IPS-11a (cell line): ENCODE data around the gene TEDC2.
"Not testable (repeated sequence)": the region's sequence is repeated elsewhere in the genome, so short reads cannot be mapped to it uniquely, and the experiment has no call there.

Source experiments
- H3K4me3 ChIP-seq: one replicate; pipeline ENCODE4 v1.5.1; 2013; ENCODE audit warnings: low read depth, low read length, control low read depth

The TEDC2 gene

DNA sequence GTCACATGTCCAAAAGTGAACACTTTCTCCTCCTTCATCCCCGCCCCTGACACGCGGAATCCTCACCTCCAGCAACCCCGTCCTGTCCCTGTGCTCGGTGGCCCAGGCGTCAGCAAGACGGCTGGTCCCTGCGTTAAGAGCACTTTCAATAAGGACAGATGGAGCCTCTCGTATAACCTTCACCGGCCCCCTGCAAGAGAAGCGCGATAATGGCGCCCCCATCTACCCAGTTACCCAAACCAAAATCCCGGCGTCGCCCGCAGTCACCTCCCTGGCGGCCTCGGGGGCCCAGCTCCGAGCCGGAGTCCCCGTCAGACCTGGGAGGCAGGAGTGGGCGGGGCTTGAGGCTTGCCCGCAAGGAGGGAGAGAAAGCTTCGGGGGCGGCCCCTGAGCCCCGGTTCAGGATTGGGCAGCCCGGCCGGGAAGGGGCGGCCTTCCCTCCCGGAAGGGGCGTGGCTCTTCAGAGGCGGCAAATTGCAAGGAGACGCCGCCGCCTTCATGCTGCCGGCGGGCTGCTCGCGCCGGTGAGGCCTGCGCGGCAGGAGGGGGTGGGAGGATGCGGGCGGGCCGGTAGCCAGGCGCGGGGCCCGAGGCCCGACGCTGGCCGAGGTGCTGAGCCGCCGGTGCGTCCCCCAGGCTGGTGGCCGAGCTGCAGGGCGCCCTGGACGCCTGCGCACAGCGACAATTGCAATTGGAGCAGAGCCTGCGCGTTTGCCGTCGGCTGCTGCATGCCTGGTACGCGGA is at the start of gene TEDC2:
Gene TEDC2 (plus strand): TSS at position 463 of the 744 bp plus-strand sequence. CDS start 36 bp downstream, at position 499.
- H3K4me3 ChIP-seq, result peak within 1 kb of the TSS; percentile 57

DNA sequence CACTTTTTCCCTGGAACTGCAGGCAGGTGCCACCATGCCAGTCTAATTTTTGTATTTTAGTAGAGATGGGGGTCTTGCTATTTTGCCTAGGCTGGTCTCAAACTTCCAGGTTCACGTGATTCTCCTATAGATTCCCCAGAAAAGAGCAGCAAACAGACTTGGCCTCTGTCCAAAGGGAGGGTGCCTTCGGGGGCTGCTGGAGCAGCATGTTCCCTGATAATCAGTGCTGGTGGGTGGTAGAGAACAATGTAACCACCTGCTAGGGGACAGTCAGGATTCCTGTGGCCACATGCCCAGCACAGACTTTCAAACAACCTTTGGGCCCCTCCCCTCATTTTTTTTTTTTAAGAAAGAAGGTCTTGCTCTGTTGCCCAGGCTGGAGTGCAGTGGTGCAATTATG is 44.8 kb upstream of the TEDC2 start:
- no peak overlapping the region for H3K4me3 ChIP-seq

GRCh38 chr16:2420035-2420434 is 39.9 kb upstream of the TEDC2 start:
- no peak overlapping the region for H3K4me3 ChIP-seq

DNA sequence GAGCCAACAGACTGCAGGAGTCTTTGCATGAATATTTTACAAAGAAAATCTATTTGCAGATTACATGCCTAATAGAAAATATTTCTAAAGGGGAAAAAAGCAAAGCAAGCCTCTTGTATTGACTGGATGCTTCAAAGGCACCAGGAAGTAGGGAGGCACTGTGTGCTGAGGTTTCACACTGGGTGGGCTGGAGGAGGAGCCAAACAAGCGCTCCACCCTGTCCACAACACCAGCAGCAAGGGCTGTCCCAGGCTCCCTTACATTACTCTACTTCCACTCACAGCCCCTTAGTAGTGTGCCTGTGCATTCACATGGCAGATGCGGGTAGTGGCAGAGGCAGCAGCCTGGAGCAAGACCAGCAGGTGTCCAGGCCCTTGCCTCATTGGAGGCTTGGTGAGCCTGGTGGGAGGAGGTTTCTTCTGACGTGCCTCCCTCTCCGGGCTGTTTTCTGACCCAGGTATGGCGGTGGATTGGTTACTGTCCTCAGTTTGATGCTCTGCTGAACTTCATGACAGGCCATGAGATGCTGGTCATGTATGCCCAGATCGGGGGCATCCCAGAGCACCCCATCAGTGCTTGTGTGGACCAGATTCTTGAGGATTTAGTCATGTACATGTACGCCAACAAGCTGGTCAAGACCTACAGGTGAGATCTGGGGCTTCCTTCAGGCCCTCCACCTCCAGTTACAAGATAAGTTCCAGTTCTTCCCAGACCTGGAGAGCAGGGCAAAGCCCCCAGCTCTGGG is 37.6 kb upstream of the TEDC2 start:
- H3K4me3 ChIP-seq, result no peak overlapping the region

GRCh38 chr16:2424061-2425007 is 35.6 kb upstream of the TEDC2 start:
- H3K4me3 ChIP-seq, result no peak overlapping the region

- no peak overlapping the region for H3K4me3 ChIP-seq
Measured at GRCh38 chr16:2425008-2425518, 34.8 kb upstream of the TEDC2 start.

DNA sequence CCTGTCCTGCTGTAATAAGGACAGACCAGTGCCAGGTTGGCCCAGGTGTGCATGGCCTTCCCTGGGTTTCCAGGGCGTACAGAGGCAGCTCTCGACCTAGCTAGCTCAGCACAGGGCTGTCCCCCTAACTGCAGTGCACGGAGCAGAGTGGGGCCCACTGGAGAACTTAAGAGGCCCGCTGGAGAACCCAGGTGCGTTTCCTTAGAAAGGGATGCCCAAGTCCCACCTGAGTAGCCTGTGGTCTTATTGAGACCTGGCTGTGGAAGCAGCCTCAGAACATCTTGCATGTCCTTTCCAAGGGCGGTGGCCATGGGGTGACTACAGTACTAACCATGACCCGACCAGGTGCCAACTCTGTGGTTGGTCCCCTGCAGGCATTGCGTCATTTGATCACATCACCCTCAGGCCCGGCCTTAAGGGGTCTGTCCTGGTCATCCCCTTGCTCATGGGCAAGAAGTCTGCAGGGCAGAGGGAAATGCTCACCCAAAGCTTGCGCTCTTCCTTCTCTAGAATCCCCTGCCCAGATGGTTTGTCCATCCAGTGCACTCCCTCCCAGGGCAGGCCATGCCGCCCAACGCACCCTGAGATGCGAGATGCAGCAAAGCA is 34.0 kb upstream of the TEDC2 start:
- no peak overlapping the region for H3K4me3 ChIP-seq

GRCh38 chr16:2426941-2427361 is 33.0 kb upstream of the TEDC2 start:
- H3K4me3 ChIP-seq, result no peak overlapping the region

DNA sequence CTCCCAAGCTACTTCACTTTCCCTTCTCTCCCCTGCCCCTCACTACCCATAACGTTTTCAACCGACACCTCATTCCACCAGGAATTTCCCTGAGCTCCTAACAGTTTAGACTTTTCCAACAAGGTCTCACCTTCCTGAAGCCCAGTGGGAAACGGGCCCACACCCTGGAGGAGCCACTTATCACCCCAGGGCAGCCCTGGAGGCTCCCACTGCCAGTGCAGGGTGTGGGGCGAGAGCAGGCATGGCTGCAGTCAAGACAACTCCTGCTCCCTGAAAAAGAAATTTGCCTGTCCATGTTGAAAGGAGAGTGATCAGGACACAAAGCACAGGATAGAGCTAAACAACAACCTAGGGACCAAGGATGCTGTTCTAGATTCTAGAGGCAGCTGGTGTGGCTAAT is 32.4 kb upstream of the TEDC2 start:
- no peak overlapping the region for H3K4me3 ChIP-seq

DNA sequence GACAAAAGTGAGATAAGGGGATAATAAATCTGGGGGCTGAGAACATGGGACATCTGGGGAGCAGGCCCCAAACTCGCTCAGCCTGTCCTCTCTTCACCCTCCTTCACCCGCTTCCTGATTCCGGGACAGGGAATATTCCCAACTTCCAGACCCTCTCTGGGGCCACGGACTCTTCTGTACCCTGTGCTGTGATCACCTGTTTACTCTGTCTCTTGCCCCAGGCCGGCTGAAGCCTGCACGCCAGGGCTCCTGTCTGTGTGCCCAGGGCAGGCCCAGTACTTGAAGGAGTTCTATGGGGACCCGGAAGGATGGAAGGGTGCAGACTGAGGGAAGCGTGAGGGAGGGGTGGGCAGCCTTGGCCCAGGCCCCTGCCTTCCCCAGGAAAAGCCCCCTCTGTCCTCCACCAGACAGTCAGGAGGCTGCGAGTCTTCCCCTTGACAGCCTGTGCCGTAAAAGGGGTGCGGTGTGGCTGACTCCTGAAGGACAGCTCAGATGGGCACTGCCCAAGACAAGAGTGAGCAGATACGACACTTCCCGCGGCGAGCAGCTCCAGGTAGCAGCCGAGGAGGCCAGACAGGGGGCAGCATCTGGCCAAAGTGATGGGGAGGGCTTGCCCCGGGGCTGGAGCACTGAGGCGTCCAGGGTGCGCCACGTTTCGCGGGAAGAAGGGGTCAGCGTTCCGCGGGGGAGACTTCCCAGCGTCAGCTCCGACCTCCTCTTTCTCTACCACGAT is 31.7 kb upstream of the TEDC2 start:
- H3K4me3 ChIP-seq, result peak overlapping the region; percentile 57

- H3K4me3 ChIP-seq, result peak overlapping the region; percentile 57
Measured at GRCh38 chr16:2428784-2429033, 31.2 kb upstream of the TEDC2 start.

- H3K4me3 ChIP-seq, result peak within 1 kb of the TSS; percentile 82
Measured at GRCh38 chr16:2429034-2429770, 30.7 kb upstream of the TEDC2 start, which contains the start of gene CCNF. TSS of gene CCNF (plus strand) at chr16:2429447. CDS start at chr16:2429482, 35 bp downstream.

DNA sequence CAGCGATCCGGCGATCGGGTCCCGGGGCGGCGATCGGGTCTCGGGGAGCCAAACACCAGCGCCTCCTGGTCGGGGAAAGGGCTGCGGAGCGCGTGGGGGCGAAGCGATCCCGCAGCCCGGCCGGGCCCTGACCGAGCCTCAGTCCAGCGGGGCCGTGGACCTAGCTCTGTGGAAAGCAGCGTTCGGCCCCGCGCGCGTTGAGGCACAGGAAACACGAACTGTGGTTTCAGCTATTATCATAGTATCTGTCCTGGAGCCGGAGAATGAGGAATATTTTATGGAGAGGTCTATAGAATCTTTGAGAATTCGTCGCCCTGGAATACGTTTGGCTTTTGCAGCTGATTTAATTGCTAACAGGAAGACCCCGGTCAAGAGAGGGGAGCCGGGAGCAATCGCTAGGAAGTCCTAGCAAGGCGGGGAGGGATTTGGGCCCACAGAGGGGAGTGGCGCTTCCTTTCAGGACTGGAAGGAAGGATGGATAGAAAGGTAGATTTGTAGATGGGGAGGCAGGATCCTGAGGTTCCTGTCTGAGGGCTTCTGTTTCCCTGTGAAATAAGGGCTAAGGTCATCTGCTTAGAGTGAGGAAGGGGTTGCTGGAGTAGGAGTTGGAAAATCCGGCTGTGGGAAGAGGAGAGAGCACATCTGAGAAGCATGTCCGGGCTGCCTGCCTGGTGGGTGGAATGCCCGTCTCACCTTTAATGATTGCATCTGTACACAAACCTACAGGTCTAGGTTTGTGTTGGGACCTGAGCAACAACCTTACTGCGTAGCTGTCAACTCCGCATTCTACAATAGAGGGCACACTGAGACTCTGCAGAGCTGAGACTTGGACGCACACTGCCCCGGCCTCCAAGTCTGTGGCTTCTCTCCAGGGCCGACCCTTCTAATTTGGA is 29.9 kb upstream of the TEDC2 start:
- peak overlapping the region; percentile 82 for H3K4me3 ChIP-seq

GRCh38 chr16:2432286-2432685 is 27.6 kb upstream of the TEDC2 start:
- H3K4me3 ChIP-seq, result no peak overlapping the region

GRCh38 chr16:2432801-2433505 is 27.0 kb upstream of the TEDC2 start:
- H3K4me3 ChIP-seq, result no peak overlapping the region

- H3K4me3 ChIP-seq, result not testable (repeated sequence)
Measured at GRCh38 chr16:2435236-2435635, 24.7 kb upstream of the TEDC2 start.

DNA sequence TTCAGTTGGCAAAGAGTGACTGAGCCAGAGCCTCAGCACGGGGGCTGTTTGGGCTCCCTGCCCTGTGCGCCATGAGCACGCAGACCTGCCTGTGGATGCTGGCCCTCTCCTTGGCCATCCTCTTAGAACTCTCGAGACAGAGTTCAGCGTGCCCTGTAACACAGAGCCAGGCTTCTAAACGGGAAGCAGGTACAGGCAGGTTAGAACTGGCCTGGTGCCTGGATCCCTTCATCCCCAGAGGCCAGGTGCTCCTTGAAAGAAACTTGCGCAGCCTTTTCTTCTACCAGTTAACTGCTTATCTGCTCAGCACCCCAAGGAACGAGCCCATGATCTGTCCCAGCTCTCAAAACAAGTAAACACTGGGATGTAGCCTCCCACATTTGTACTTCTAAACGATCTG is 23.8 kb upstream of the TEDC2 start:
- H3K4me3 ChIP-seq, result no peak overlapping the region
